Mesendoderm (in vitro differentiated cells): Measurements from ENCODE around the gene TBC1D1.

Experiments used
- DNase-seq: peaks from one replicate; pipeline ENCODE4 v3.0.0; 2013
- H2AK5ac ChIP-seq: 2 replicates; pipeline ENCODE4 v1.6.1; 2013; ENCODE audit warnings: low read length, inconsistent platforms
- H2BK120ac ChIP-seq: 2 replicates; pipeline ENCODE4 v1.6.1; 2013; ENCODE audit warnings: low read depth, mild to moderate bottlenecking, low read length, moderate library complexity, mixed read lengths
- H2BK15ac ChIP-seq: replicated peaks from 2 replicates; pipeline ENCODE4 v1.6.1; 2013; ENCODE audit warnings: low read depth, mild to moderate bottlenecking, moderate library complexity
- H2BK5ac ChIP-seq: 2 replicates; pipeline ENCODE4 v1.6.1; 2013; ENCODE audit warnings: low read length, inconsistent platforms
- H3K18ac ChIP-seq: 2 replicates; pipeline ENCODE4 v1.6.1; 2013; ENCODE audit warnings: mild to moderate bottlenecking, low read length, mixed read lengths
- H3K23ac ChIP-seq: one replicate; pipeline ENCODE4 v1.6.1; 2013; ENCODE audit warnings: low read length
- H3K27ac ChIP-seq: 2 replicates; pipeline ENCODE4 v1.5.1; 2013; ENCODE audit warnings: low read depth, mild to moderate bottlenecking, inconsistent platforms, low read length, moderate library complexity
- H3K27me3 ChIP-seq: 2 replicates; pipeline ENCODE4 v1.6.1; 2013; ENCODE audit warnings: low read length, control low read depth, mild to moderate bottlenecking, inconsistent platforms; ENCODE audit not compliant: insufficient read depth, poor library complexity
- H3K36me3 ChIP-seq: 2 replicates; pipeline ENCODE4 v1.6.1; 2013; ENCODE audit warnings: low read length, inconsistent platforms; ENCODE audit not compliant: control insufficient read depth, insufficient read depth
- H3K4ac ChIP-seq: one replicate; pipeline ENCODE4 v1.6.1; 2013; ENCODE audit warnings: low read depth, mild to moderate bottlenecking, low read length, moderate library complexity
- H3K4me1 ChIP-seq: 2 replicates; pipeline ENCODE4 v1.6.1; 2013; ENCODE audit warnings: low read depth, low read length, inconsistent platforms; ENCODE audit not compliant: control insufficient read depth
- H3K4me2 ChIP-seq: 2 replicates; pipeline ENCODE4 v1.6.1; 2013; ENCODE audit warnings: low read length
- H3K4me3 ChIP-seq: 2 replicates; pipeline ENCODE4 v1.5.1; 2013; ENCODE audit warnings: mild to moderate bottlenecking, low read length
- H3K56ac ChIP-seq: one replicate; pipeline ENCODE4 v1.6.1; 2013; ENCODE audit warnings: low read length
- H3K79me1 ChIP-seq: 2 replicates; pipeline ENCODE4 v1.6.1; 2013; ENCODE audit warnings: low read length, inconsistent platforms
- H3K79me2 ChIP-seq: 2 replicates; pipeline ENCODE4 v1.6.1; 2013; ENCODE audit warnings: mild to moderate bottlenecking, low read length; ENCODE audit not compliant: control insufficient read depth, insufficient read depth
- H3K9ac ChIP-seq: 2 replicates; pipeline ENCODE4 v1.6.1; 2013; ENCODE audit warnings: low read length, inconsistent platforms
- H4K5ac ChIP-seq: one replicate; pipeline ENCODE4 v1.6.1; 2013; ENCODE audit warnings: low read length
- H4K8ac ChIP-seq: one replicate; pipeline ENCODE4 v1.6.1; 2013; ENCODE audit warnings: low read depth, mild to moderate bottlenecking, control low read depth, low read length, moderate library complexity
- WGBS: extraction: QIAGEN DNeasy Blood & Tissue Kit; methylation state at CpG from one replicate; pipeline ENCODE4 v1.1.7; 2013; ENCODE audit warnings: low lambda C conversion rate, missing lambda C conversion rate; ENCODE audit not compliant: insufficient coverage; ENCODE audit errors: extremely low coverage; 5-methylcytosine and 5-hydroxymethylcytosine counted together

The TBC1D1 gene

GRCh38 chr4:37935026-37935425, 44.1 kb downstream of the TBC1D1 start:
- no peaks in the 10 kb centered on the region for H3K79me1 ChIP-seq
- no peak overlapping the region for H3K4me3 ChIP-seq
- H3K56ac ChIP-seq: no peak overlapping the region
- H3K4me1 ChIP-seq: no peaks in the 10 kb centered on the region
- no peak overlapping the region for H4K8ac ChIP-seq
- no peak overlapping the region for H3K4me2 ChIP-seq
- H3K4ac ChIP-seq: no peak overlapping the region
- no peak overlapping the region for H3K27ac ChIP-seq
- H3K36me3 ChIP-seq: no peaks in the 10 kb centered on the region
- no peaks in the 10 kb centered on the region for H3K79me2 ChIP-seq
- no peak overlapping the region for H2AK5ac ChIP-seq
- no peak overlapping the region for H4K5ac ChIP-seq
- H3K18ac ChIP-seq: no peak overlapping the region
- H2BK120ac ChIP-seq: no peak overlapping the region
- H2BK15ac ChIP-seq: no peak overlapping the region
- H3K9ac ChIP-seq: no peak overlapping the region
- no CpG with 5 or more reads among the region's 4 CpGs for WGBS
- H3K27me3 ChIP-seq: no peaks in the 10 kb centered on the region
- H3K23ac ChIP-seq: no peak overlapping the region
- no peak overlapping the region for H2BK5ac ChIP-seq
- DNase-seq: no peak

- Histone ChIP-seq H3K4ac (no peak overlapping the region), H4K5ac (no peak overlapping the region), H2BK5ac (no peak overlapping the region), H3K4me1 (no peaks in the 10 kb centered on the region), H3K23ac (no peak overlapping the region), H3K79me2 (no peaks in the 10 kb centered on the region), H3K56ac (no peak overlapping the region), H3K79me1 (no peaks in the 10 kb centered on the region), H4K8ac (no peak overlapping the region), H3K4me2 (no peak overlapping the region), H3K27ac (no peak overlapping the region), H3K27me3 (no peaks in the 10 kb centered on the region), H3K18ac (no peak overlapping the region), H2BK120ac (no peak overlapping the region), H3K4me3 (no peak overlapping the region), H3K9ac (no peak overlapping the region), H2BK15ac (no peak overlapping the region), H3K36me3 (no peaks in the 10 kb centered on the region), H2AK5ac (no peak overlapping the region)
- peak; percentile 30 for DNase-seq
- WGBS: no CpG with 5 or more reads among the region's 7 CpGs
These were observed 46.1 kb downstream of the TBC1D1 start for GRCh38 chr4:37936889-37937498.

GRCh38 chr4:37938208-37938607, 47.3 kb downstream of the TBC1D1 start:
- H4K5ac ChIP-seq: no peak overlapping the region
- H3K4ac ChIP-seq: no peak overlapping the region
- H3K18ac ChIP-seq: no peak overlapping the region
- no peaks in the 10 kb centered on the region for H3K27me3 ChIP-seq
- no peak overlapping the region for H3K4me3 ChIP-seq
- no peak overlapping the region for H3K4me2 ChIP-seq
- no peak overlapping the region for H3K9ac ChIP-seq
- H4K8ac ChIP-seq: no peak overlapping the region
- no peak overlapping the region for H2BK120ac ChIP-seq
- H3K4me1 ChIP-seq: no peaks in the 10 kb centered on the region
- H2BK15ac ChIP-seq: no peak overlapping the region
- no CpG with 5 or more reads among the region's 3 CpGs for WGBS
- no peaks in the 10 kb centered on the region for H3K36me3 ChIP-seq
- no peak overlapping the region for H2BK5ac ChIP-seq
- H3K79me2 ChIP-seq: no peaks in the 10 kb centered on the region
- H3K79me1 ChIP-seq: no peaks in the 10 kb centered on the region
- H3K56ac ChIP-seq: no peak overlapping the region
- DNase-seq: no peak
- no peak overlapping the region for H3K27ac ChIP-seq
- no peak overlapping the region for H2AK5ac ChIP-seq
- H3K23ac ChIP-seq: no peak overlapping the region

- H4K8ac ChIP-seq: no peak overlapping the region
- no peaks in the 10 kb centered on the region for H3K36me3 ChIP-seq
- H2BK5ac ChIP-seq: no peak overlapping the region
- H3K4me2 ChIP-seq: no peak overlapping the region
- H3K9ac ChIP-seq: no peak overlapping the region
- no peak overlapping the region for H4K5ac ChIP-seq
- H3K27me3 ChIP-seq: no peaks in the 10 kb centered on the region
- H2BK120ac ChIP-seq: no peak overlapping the region
- no peak overlapping the region for H2BK15ac ChIP-seq
- DNase-seq: no peak
- no peak overlapping the region for H3K4ac ChIP-seq
- no CpG with 5 or more reads among the region's 10 CpGs for WGBS
- H2AK5ac ChIP-seq: no peak overlapping the region
- no peak overlapping the region for H3K18ac ChIP-seq
- H3K4me1 ChIP-seq: no peaks in the 10 kb centered on the region
- H3K79me1 ChIP-seq: no peaks in the 10 kb centered on the region
- H3K4me3 ChIP-seq: no peak overlapping the region
- no peaks in the 10 kb centered on the region for H3K79me2 ChIP-seq
- H3K27ac ChIP-seq: no peak overlapping the region
- no peak overlapping the region for H3K56ac ChIP-seq
- H3K23ac ChIP-seq: no peak overlapping the region
These were observed 55.8 kb downstream of the TBC1D1 start for GRCh38 chr4:37946503-37947179.

GRCh38 chr4:37948542-37948941, 57.7 kb downstream of the TBC1D1 start:
- H3K27me3 ChIP-seq: no peaks in the 10 kb centered on the region
- no peak overlapping the region for H2BK120ac ChIP-seq
- H2AK5ac ChIP-seq: no peak overlapping the region
- H3K4me3 ChIP-seq: no peak overlapping the region
- H3K4ac ChIP-seq: no peak overlapping the region
- H2BK5ac ChIP-seq: no peak overlapping the region
- H3K79me2 ChIP-seq: no peaks in the 10 kb centered on the region
- no CpG with 5 or more reads among the region's 4 CpGs for WGBS
- H3K56ac ChIP-seq: no peak overlapping the region
- no peak overlapping the region for H3K27ac ChIP-seq
- H3K79me1 ChIP-seq: no peaks in the 10 kb centered on the region
- H3K4me2 ChIP-seq: no peak overlapping the region
- H3K23ac ChIP-seq: no peak overlapping the region
- H2BK15ac ChIP-seq: no peak overlapping the region
- no peak overlapping the region for H3K9ac ChIP-seq
- H3K18ac ChIP-seq: no peak overlapping the region
- DNase-seq: no peak
- H4K8ac ChIP-seq: no peak overlapping the region
- no peaks in the 10 kb centered on the region for H3K4me1 ChIP-seq
- no peak overlapping the region for H4K5ac ChIP-seq
- no peaks in the 10 kb centered on the region for H3K36me3 ChIP-seq
